Glutamatergic neuron (in vitro differentiated cells): ENCODE measurements around the gene ZNF747. TPM values are rescaled to one million over a fixed set of nuclear protein-coding genes. Genes with fewer than 3 reads are reported as not detected.
"Not testable (repeated sequence)": the region's sequence is repeated elsewhere in the genome, so short reads cannot be mapped to it uniquely, and the experiment has no call there.

Source experiments
- DNase-seq: peaks from one replicate; pipeline ENCODE4 v3.0.0; 2022
- H3K27ac Mint-ChIP-seq: one replicate; pipeline ENCODE4 v1.8.0; 2020; ENCODE audit warnings: mild to moderate bottlenecking, mixed read lengths, inconsistent platforms; ENCODE audit not compliant: unreplicated experiment
- H3K27me3 Mint-ChIP-seq: one replicate; pipeline ENCODE4 v1.8.0; 2020; ENCODE audit warnings: mild to moderate bottlenecking, moderate library complexity, mixed read lengths, inconsistent platforms; ENCODE audit not compliant: unreplicated experiment
- H3K36me3 Mint-ChIP-seq: one replicate; pipeline ENCODE4 v1.8.0; 2020; ENCODE audit warnings: mild to moderate bottlenecking, mixed read lengths, inconsistent platforms; ENCODE audit not compliant: unreplicated experiment
- H3K4me1 Mint-ChIP-seq: one replicate; pipeline ENCODE4 v1.8.0; 2020; ENCODE audit warnings: mild to moderate bottlenecking, low read depth, mixed read lengths, inconsistent platforms; ENCODE audit not compliant: unreplicated experiment
- H3K4me3 Mint-ChIP-seq: one replicate; pipeline ENCODE4 v1.8.0; 2020; ENCODE audit warnings: mild to moderate bottlenecking, mixed read lengths, inconsistent platforms; ENCODE audit not compliant: unreplicated experiment
- H3K9me3 Mint-ChIP-seq: one replicate; pipeline ENCODE4 v1.8.0; 2020; ENCODE audit warnings: mild to moderate bottlenecking, moderate library complexity, mixed read lengths, inconsistent platforms; ENCODE audit not compliant: unreplicated experiment
- CTCF ChIP-seq: fragments of 200-600 bp; sonication (generic); IDR thresholded peaks from one replicate; pipeline ENCODE4 v1.5.0; 2021; ENCODE audit not compliant: partially characterized antibody, unreplicated experiment
- total RNA-seq: library from RNA; stranded (reverse); fragmentation: NEBNext Ultra II Directional; extraction: Animal tissue kit (Norgen Biotek cat#: 25700); gene quantifications from one replicate; pipeline ENCODE4 v1.2.1, GENCODE V29; 2021; ENCODE audit not compliant: unreplicated experiment

Gene ZNF747
- total RNA-seq, 1 donor from 2014 or later = 15.1 TPM

GRCh38 chr16:30539000-30539964, 4.6 kb upstream of the ZNF747 start:
- H3K4me1 Mint-ChIP-seq = peaks cover 3% of the 10 kb centered on the region
- no peak for TF ChIP-seq CTCF
- peaks cover 4% of the 10 kb centered on the region for H3K27me3 Mint-ChIP-seq
- H3K27ac Mint-ChIP-seq = no peak overlapping the region
- no peak for DNase-seq
- H3K4me3 Mint-ChIP-seq = no peak overlapping the region
- no peaks in the 10 kb centered on the region for H3K36me3 Mint-ChIP-seq
- peaks cover 8% of the 10 kb centered on the region for H3K9me3 Mint-ChIP-seq

- H3K36me3 Mint-ChIP-seq, H3K27me3 Mint-ChIP-seq, DNase-seq, H3K27ac Mint-ChIP-seq, H3K4me1 Mint-ChIP-seq: not testable (repeated sequence)
- peak overlapping the region; percentile 98 for H3K4me3 Mint-ChIP-seq
- peaks cover 12% of the 10 kb centered on the region for H3K9me3 Mint-ChIP-seq
Observed at GRCh38 chr16:30536391-30537024, 1.9 kb upstream of the ZNF747 start.

DNA sequence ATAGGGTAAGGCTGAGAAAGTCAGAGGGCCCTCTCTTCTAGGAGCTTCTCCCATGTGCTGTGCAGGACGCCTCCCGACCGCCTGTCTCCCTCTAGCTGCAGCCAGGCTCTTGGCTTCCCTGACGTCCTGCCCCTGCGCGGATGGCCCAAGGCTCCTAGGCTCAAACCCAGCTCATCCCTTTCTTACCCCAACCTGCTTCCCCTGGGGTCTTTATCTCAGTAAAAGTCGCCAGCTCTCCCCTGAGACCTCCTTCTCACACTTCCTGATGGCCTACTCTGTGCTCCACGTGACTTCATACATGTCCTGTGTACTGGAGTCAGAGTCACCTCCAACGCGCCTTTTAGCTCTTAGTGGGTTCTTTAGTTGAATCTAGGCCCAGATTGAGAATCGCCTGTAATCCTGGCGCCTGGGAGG, 1.1 kb upstream of the ZNF747 start:
- peak; percentile 78 for DNase-seq
- Mint-ChIP-seq H3K4me3 (peak overlapping the region; percentile 98), H3K27me3 (peaks cover 4% of the 10 kb centered on the region), H3K36me3 (no peaks in the 10 kb centered on the region), H3K9me3 (peaks cover 12% of the 10 kb centered on the region), H3K27ac (peak overlapping the region; percentile 96), H3K4me1 (peaks cover 7% of the 10 kb centered on the region)
- no peak for TF ChIP-seq CTCF

DNA sequence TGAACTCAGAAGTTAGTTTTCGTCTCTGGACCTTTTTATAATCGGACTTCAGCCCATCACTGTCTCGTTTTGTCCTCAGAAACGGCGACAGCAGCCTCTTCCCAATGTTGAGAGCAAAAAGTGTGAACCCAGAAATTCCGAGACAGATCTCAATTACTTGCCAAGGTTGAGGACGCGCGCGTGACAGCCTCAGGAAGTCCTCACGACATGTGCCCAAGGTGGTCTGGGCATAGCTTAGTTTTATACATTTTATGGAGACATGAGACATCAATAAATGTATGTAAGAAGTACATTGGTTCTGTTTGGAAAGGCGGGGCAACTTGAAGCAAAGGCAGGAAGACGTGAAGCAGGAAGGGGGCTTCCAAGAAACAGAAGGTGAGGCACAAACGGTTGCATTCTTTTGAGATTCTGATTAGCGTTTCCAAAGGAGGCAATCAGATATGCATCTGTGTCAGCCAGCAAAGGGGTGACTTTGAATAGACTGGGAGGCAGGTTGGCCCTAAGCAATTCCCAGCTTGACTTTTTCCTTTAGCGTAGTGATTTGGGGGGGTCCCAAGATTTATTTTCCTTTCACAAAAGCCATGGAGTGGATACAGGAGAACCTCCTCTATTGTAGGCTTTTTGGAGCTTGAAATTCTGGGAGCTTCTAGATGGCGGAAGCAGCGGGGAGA, 583 bp upstream of the ZNF747 start:
- no peak for DNase-seq
- Mint-ChIP-seq H3K36me3 (no peaks in the 10 kb centered on the region), H3K4me1 (peaks cover 7% of the 10 kb centered on the region), H3K27me3 (peaks cover 4% of the 10 kb centered on the region), H3K27ac (peak overlapping the region; percentile 96), H3K9me3 (peaks cover 12% of the 10 kb centered on the region), H3K4me3 (peak overlapping the region; percentile 98)
- no peak for TF ChIP-seq CTCF

DNA sequence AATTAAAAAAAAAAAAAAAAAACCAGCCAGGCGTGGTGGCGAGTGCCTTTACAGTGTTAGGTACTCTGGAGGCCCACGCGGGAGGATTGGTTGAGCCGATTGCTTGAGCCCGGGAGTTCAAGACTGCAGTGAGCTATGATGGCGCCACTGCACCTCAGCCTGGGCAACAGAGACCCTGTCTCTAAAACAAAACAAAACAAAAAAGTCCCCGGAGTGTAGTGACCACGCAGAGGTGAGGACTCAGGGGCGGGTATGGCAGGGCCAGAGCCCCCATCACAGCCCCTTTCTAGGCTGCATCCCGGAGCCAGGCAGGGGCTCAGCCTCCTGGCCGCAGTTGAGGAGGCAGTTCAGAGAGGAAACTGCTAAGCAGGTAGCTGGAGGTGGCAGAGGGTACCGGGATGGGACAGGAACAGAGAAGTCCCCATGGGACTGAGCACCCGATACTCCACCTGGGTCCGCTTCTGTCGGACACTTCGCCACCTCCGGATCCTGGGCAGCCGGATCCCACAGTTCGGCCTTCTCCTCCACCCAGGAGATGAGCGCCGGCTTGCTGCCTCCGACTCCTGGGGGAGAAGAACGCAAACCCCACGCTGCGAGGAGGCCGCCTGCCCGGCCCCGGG, 800 bp downstream of the ZNF747 start:
- Mint-ChIP-seq H3K9me3 (peaks cover 12% of the 10 kb centered on the region), H3K36me3 (no peaks in the 10 kb centered on the region), H3K4me1 (peaks cover 7% of the 10 kb centered on the region), H3K4me3 (peak overlapping the region; percentile 87), H3K27ac (peak overlapping the region; percentile 70), H3K27me3 (peaks cover 4% of the 10 kb centered on the region)
- no peak for TF ChIP-seq CTCF
- peak; percentile 29 for DNase-seq
